ENCODE data around the gene PAPOLA. TPM values are rescaled to one million over a fixed set of nuclear protein-coding genes. Genes with fewer than 3 reads are reported as not detected.

Gene PAPOLA
- total and polyA plus RNA-seq, 8 donors: 140 to 264 (median 232) TPM

DNA sequence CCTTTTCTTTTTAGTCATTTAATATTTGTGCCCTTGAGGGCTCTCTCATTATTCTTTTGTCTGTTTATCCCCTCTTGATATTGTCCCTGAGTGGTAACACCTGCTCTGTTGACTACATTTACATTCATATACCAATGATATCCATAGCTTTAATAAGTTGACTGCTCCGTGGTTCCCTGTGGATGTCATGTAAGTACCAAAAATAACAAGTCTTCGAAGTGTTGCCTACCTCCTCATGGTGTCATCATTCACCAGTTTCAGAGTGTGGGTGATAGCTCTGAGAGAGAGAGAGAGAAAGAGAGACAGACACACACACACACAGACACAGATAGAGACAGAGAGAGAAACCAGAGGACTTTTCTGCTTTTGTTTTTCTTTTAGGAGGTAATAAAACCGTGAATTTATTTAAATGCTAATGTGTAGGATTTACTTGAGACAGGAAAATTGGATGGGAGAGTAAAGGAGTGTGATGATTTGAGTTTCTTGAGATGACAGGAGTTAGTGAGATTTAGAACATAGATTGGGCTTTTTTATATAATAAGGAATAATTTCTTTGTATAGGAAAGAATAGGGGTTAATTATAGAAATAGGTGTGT lies 52.2 kb downstream of the PAPOLA start:
- TF ChIP-seq, protein P1, sequence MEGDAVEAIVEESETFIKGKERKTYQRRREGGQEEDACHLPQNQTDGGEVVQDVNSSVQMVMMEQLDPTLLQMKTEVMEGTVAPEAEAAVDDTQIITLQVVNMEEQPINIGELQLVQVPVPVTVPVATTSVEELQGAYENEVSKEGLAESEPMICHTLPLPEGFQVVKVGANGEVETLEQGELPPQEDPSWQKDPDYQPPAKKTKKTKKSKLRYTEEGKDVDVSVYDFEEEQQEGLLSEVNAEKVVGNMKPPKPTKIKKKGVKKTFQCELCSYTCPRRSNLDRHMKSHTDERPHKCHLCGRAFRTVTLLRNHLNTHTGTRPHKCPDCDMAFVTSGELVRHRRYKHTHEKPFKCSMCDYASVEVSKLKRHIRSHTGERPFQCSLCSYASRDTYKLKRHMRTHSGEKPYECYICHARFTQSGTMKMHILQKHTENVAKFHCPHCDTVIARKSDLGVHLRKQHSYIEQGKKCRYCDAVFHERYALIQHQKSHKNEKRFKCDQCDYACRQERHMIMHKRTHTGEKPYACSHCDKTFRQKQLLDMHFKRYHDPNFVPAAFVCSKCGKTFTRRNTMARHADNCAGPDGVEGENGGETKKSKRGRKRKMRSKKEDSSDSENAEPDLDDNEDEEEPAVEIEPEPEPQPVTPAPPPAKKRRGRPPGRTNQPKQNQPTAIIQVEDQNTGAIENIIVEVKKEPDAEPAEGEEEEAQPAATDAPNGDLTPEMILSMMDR (IDR thresholded peaks at IDR 0.05): no peak
- Histone ChIP-seq H3K27ac (no peak overlapping the region), H3K9me3 (no peaks in the 10 kb centered on the region), H3K4me1 (no peaks in the 10 kb centered on the region), H3K4me3 (no peak overlapping the region), H3K27me3 (no peaks in the 10 kb centered on the region), H3K36me3 (peaks cover 0 to 95% of the 10 kb centered on the region in 2 donors)
- intact Hi-C loops (cut with DNase I): no loop called here
- no peak for ATAC-seq
- no peak for DNase-seq

DNA sequence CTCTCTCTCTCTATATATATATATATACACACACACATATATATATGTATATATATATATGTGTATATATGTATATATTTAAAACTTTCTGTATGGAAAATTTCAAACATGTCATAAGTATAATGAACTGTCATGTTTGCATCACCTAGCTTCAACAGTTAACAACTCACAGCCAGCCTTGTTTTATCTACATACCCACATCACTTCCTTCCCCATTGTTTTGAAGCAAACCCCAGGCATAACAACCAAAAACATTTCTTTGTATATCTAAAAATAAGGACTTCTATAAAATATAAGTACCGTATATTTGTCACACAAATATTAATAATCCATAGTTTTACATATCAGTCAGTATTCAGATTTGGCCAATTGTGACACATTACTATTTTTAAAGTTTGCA lies 57.4 kb downstream of the PAPOLA start:
- H3K4me3 ChIP-seq: no peak overlapping the region
- intact Hi-C loops (cut with DNase I): no loop called here
- peaks cover 0 to 96% of the 10 kb centered on the region in 2 donors for H3K36me3 ChIP-seq
- TF ChIP-seq, protein P1 (IDR thresholded peaks at IDR 0.05): no peak
- ATAC-seq (no peak), DNase-seq (no peak)
- H3K4me1 ChIP-seq: no peaks in the 10 kb centered on the region
- H3K9me3 ChIP-seq: no peaks in the 10 kb centered on the region
- H3K27me3 ChIP-seq: no peaks in the 10 kb centered on the region
- no peak overlapping the region for H3K27ac ChIP-seq

DNA sequence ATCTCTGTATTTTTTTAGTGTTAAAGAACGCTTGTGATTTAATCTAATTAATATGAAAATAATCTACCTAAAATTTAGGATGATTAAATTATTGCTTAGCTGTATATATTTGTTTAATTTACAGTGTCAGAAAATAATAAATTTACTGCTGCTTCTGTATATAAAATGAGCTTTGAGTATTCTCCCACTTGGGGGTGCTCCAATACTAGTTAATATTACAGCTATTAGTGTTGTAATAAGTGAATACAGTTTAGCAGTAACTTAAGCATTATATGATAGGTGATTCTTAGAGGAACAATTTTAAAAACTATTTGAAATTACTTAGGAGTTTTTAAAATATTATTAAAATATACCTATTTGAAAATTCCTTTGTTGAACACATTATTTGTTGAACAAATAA lies 62.2 kb downstream of the PAPOLA start:
- Histone ChIP-seq H3K9me3 (no peaks in the 10 kb centered on the region), H3K4me3 (no peak overlapping the region), H3K27me3 (no peaks in the 10 kb centered on the region), H3K36me3 (peaks cover 0 to 78% of the 10 kb centered on the region in 2 donors), H3K27ac (no peak overlapping the region), H3K4me1 (no peaks in the 10 kb centered on the region)
- TF ChIP-seq, protein P1 (IDR thresholded peaks at IDR 0.05): no peak
- DNase-seq (peak in 1 of 4 donors; percentile 17), ATAC-seq (no peak)
- intact Hi-C loops (cut with DNase I): no loop called here

DNA sequence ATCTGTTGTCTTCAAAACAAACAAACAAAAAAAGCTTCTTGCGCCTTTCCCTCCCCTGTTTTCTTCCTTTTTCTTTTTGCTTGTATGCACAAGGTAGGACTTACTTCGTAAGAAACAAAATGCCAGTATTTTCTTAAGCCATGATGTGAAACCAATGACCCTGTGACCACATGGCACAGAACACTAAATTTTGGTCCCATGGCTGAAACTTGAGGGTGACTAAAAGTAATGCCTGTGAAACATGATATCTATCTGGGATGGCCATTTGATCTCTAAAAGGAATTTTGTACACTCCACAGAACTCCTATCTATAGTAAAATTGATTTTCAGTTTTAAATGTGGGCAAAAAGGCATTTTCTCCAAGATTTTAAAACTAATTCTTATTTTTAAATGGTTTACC lies 63.6 kb downstream of the PAPOLA start:
- Histone ChIP-seq H3K4me1 (no peaks in the 10 kb centered on the region), H3K4me3 (no peak overlapping the region), H3K27ac (no peak overlapping the region), H3K9me3 (no peaks in the 10 kb centered on the region), H3K36me3 (peaks cover 0 to 65% of the 10 kb centered on the region in 2 donors), H3K27me3 (no peaks in the 10 kb centered on the region)
- TF ChIP-seq, protein P1 (IDR thresholded peaks at IDR 0.05): no peak
- DNase-seq (no peak), ATAC-seq (no peak)
- intact Hi-C loops (cut with DNase I): no loop called here

DNA sequence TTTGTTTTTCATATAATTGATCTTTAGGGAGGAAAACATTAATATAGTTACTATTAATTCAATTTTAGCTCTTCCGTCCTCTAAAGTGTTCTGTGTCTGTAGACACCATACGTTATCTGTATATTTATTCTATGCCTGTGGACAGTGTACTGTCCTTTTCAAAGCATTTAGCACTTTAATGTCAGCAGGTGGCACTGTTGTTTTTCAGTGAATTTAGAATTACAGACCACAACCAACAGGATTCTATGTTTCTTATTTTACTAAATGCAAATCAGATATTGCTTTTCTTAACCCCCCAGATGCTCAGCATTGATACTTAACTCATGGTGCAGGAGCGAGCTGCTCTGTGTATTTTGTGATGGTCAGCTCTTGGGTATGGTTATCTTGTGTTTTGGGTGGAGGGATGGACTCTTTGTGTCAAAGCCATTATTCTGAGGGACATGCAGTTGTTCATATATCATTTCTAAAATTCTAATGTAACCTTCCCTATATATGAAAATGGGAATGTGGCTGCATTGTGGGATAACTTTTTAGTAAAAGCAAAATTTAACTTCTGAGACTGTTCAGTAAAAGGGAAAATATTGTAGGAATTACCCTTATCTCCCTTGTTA lies 65.2 kb downstream of the PAPOLA start:
- DNase-seq (peak in 1 of 4 donors; percentile 50), ATAC-seq (peak; percentile 61)
- no peaks in the 10 kb centered on the region for H3K4me1 ChIP-seq
- intact Hi-C loops (cut with DNase I): no loop called here
- no peak overlapping the region for H3K27ac ChIP-seq
- H3K4me3 ChIP-seq: no peak overlapping the region
- H3K36me3 ChIP-seq: peaks cover 0 to 53% of the 10 kb centered on the region in 2 donors
- H3K27me3 ChIP-seq: no peaks in the 10 kb centered on the region
- H3K9me3 ChIP-seq: no peaks in the 10 kb centered on the region
- TF ChIP-seq, protein P1 (IDR thresholded peaks at IDR 0.05): peak; percentile 24 to 39
